ENCODE measurements around the gene SNX17. TPM values are rescaled to one million over a fixed set of nuclear protein-coding genes. Genes with fewer than 3 reads are reported as not detected.

The SNX17 gene
- total and polyA plus RNA-seq, 2 of the 13 experiments (the other 11 are each of a cell fraction or from before 2014, with no cell fraction given), result 75.0 to 109 TPM

- TF ChIP-seq KLF9 (CRISPR knock-in tag; IDR thresholded peaks at IDR 0.05; ENCODE audit: low read depth), result no peak
- no peak for TF ChIP-seq HOMEZ (CRISPR knock-in tag; IDR thresholded peaks at IDR 0.05; ENCODE audit: low read depth)
- no peak for TF ChIP-seq ZNF350 (CRISPR knock-in tag; IDR thresholded peaks at IDR 0.05; ENCODE audit: borderline replicate concordance, low read depth)
- TF ChIP-seq ZSCAN21 (CRISPR knock-in tag; IDR thresholded peaks at IDR 0.05; ENCODE audit: borderline replicate concordance), result no peak
- 0 out of 2 replicates have a peak, but pooled peaks have one; percentile 18 for TF ChIP-seq ZNF546 (CRISPR knock-in tag; conservative IDR thresholded peaks at IDR 0.05)
- TF ChIP-seq THRA (CRISPR knock-in tag; IDR thresholded peaks at IDR 0.05; ENCODE audit: borderline replicate concordance), result no peak
- TF ChIP-seq ERF (CRISPR knock-in tag; IDR thresholded peaks at IDR 0.05), result no peak
- TF ChIP-seq NFE2L2 (IDR thresholded peaks at IDR 0.05; ENCODE audit: low read length), result no peak
- no peak for TF ChIP-seq ZBTB44 (CRISPR knock-in tag; IDR thresholded peaks at IDR 0.05)
- no peak for TF ChIP-seq RFX5 (IDR thresholded peaks at IDR 0.05; ENCODE audit: low read depth, low read length)
- TF ChIP-seq MEIS2 (CRISPR knock-in tag; IDR thresholded peaks at IDR 0.05), result no peak
- no peak for TF ChIP-seq ZNF784 (CRISPR knock-in tag; IDR thresholded peaks at IDR 0.05; ENCODE audit: borderline replicate concordance)
- no peak for TF ChIP-seq MXD1 (CRISPR knock-in tag; IDR thresholded peaks at IDR 0.05)
- no peak; the same call in 1 of the 2 replicates for TF ChIP-seq ZNF766 (CRISPR knock-in tag; IDR thresholded peaks at IDR 0.05; ENCODE audit: borderline replicate concordance)
- TF ChIP-seq ZBTB42 (CRISPR knock-in tag; IDR thresholded peaks at IDR 0.05), result 0 out of 2 replicates have a peak, but pooled peaks have one; percentile 47
- 0 out of 2 replicates have a peak, but pooled peaks have one; percentile 4 for TF ChIP-seq ZFAT (CRISPR knock-in tag; conservative IDR thresholded peaks at IDR 0.05)
- TF ChIP-seq SKIL (CRISPR knock-in tag; IDR thresholded peaks at IDR 0.05; ENCODE audit: borderline replicate concordance), result no peak
- no peak for TF ChIP-seq ARNT2 (CRISPR knock-in tag; IDR thresholded peaks at IDR 0.05; ENCODE audit: low read depth)
These were observed 868 bp upstream of the SNX17 start (continued) for GRCh38 chr2:27369471-27370025.

All from HepG2 (cell line).